Sigmoid colon (tissue), 4 donors: ENCODE measurements around the gene ARHGAP45.
A peak's percentile ranks its signal among the peaks of the same experiment; 100 is the strongest.

Experiments used
- EP300 ChIP-seq, 4 donors: sonication (generic); formaldehyde crosslinking; IDR thresholded peaks; one replicate each; pipeline ENCODE4 v1.6.1; 2017; ENCODE audit warnings: antibody characterized with exemption in 4 of 4
- POLR2A ChIP-seq, 2 donors: fragments of 450-650 bp; IDR thresholded peaks; one replicate each; pipeline ENCODE4 v1.6.1; 2016; ENCODE audit warnings: antibody characterized with exemption in 2 of 2, mild to moderate bottlenecking in 2 of 2, moderate library complexity in 2 of 2
- POLR2AphosphoS5 ChIP-seq, 4 donors: sonication (generic); formaldehyde crosslinking; IDR thresholded peaks; one replicate each; pipeline ENCODE4 v1.6.1; 2017; ENCODE audit warnings: antibody characterized with exemption in 4 of 4
- TF ChIP-seq, protein P1 (sequence below), 4 experiments: fragments of 450-650 bp in 3 of 4; fragments of 200-600 bp in 1 of 4; IDR thresholded peaks; one replicate each; pipeline ENCODE4 v1.5.1; 2016 to 2019; ENCODE audit warnings: antibody characterized with exemption in 4 of 4, mild to moderate bottlenecking in 3 of 4, moderate library complexity in 2 of 4

DNA sequence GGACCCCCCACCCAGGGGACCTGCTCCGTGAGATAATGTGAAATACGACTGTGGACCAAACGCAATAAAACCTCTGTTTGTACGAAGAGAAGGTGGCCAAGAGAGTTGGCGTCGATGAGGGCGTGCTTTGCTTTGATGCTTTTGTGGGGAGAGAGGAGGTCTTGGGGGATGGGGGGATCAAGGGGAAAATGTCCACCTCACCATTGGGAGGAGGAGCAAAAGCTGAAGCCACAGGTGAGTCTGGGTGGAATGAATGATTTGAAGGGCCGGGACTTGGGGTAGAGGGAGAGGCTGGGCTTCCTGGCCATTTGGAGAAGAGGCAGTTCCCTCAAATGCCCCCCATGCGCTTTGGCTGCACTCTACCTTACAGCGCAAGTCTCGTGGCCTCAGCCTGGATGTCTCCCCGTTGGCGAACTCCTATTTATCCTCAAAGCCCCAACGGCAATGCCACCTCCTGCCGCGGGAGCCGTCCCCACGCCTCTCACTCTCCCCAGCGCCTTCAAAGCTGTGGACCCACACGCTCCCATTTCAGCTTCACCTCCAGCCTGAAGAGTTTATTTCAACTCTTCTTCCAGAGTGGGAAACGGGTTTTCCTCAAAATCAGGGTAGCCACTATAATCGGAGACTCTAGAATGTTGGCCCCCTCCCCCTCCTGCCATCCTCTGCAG, 27.9 kb upstream of the ARHGAP45 start:
- TF ChIP-seq POLR2A (IDR thresholded peaks at IDR 0.05), result no peak
- TF ChIP-seq EP300 (IDR thresholded peaks at IDR 0.05), result no peak
- TF ChIP-seq, protein P1, sequence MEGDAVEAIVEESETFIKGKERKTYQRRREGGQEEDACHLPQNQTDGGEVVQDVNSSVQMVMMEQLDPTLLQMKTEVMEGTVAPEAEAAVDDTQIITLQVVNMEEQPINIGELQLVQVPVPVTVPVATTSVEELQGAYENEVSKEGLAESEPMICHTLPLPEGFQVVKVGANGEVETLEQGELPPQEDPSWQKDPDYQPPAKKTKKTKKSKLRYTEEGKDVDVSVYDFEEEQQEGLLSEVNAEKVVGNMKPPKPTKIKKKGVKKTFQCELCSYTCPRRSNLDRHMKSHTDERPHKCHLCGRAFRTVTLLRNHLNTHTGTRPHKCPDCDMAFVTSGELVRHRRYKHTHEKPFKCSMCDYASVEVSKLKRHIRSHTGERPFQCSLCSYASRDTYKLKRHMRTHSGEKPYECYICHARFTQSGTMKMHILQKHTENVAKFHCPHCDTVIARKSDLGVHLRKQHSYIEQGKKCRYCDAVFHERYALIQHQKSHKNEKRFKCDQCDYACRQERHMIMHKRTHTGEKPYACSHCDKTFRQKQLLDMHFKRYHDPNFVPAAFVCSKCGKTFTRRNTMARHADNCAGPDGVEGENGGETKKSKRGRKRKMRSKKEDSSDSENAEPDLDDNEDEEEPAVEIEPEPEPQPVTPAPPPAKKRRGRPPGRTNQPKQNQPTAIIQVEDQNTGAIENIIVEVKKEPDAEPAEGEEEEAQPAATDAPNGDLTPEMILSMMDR (IDR thresholded peaks at IDR 0.05), result no peak
- TF ChIP-seq POLR2AphosphoS5 (IDR thresholded peaks at IDR 0.05), result peak in 1 of 4 donors; percentile 25
